Neural cell (in vitro differentiated cells): ENCODE data around the gene EIF2S3B. TPM values are rescaled to one million over a fixed set of nuclear protein-coding genes. Genes with fewer than 3 reads are reported as not detected.

Experiments
- H2AFZ ChIP-seq: fragments of 200-600, 300-800 bp; sonication (generic), shearing (Covaris generic); 2 replicates; pipeline ENCODE4 v1.6.0; 2014; ENCODE audit warnings: low read depth, mild to moderate bottlenecking, antibody characterized with exemption, low read length, moderate library complexity
- H3F3A ChIP-seq: fragments of 200-600 bp; shearing (Covaris generic); 2 replicates; pipeline ENCODE4 v1.6.1; 2016; ENCODE audit warnings: mild to moderate bottlenecking, moderate library complexity, mixed read lengths, antibody characterized with exemption, low read length; ENCODE audit not compliant: insufficient read depth, poor library complexity, severe bottlenecking
- H3K27ac ChIP-seq: fragments of 200-600, 300-800 bp; sonication (generic), shearing (Covaris generic); 2 replicates; pipeline ENCODE4 v1.5.1; 2014; ENCODE audit warnings: mild to moderate bottlenecking, low read length, moderate library complexity
- H3K27me3 ChIP-seq: fragments of 300-800, 200-600 bp; sonication (generic), shearing (Covaris generic); 2 replicates; pipeline ENCODE4 v1.6.0; 2014; ENCODE audit warnings: mild to moderate bottlenecking, low read depth, low read length, moderate library complexity; ENCODE audit not compliant: insufficient read depth
- H3K36me3 ChIP-seq: fragments of 300-800, 200-600 bp; sonication (generic), shearing (Covaris generic); 2 replicates; pipeline ENCODE4 v1.5.1; 2014; ENCODE audit warnings: mild to moderate bottlenecking, antibody characterized with exemption, low read length, moderate library complexity; ENCODE audit not compliant: insufficient read depth
- H3K4me2 ChIP-seq: fragments of 300-800, 200-600 bp; sonication (generic), shearing (Covaris generic); 2 replicates; pipeline ENCODE4 v1.6.0; 2014; ENCODE audit warnings: mild to moderate bottlenecking, low read length
- H3K4me3 ChIP-seq: fragments of 300-800, 200-600 bp; sonication (generic), shearing (Covaris generic); 2 replicates; pipeline ENCODE4 v1.5.1; 2014; ENCODE audit warnings: mild to moderate bottlenecking, low read length, moderate library complexity
- H3K79me2 ChIP-seq: fragments of 200-600 bp; shearing (Covaris generic); replicated peaks from 2 replicates; pipeline ENCODE4 v1.6.0; 2014; ENCODE audit warnings: mild to moderate bottlenecking, low read length, moderate library complexity; ENCODE audit not compliant: insufficient read depth
- H3K9ac ChIP-seq: fragments of 300-800, 200-600 bp; sonication (generic), shearing (Covaris generic); 2 replicates; pipeline ENCODE4 v1.6.1; 2016; ENCODE audit warnings: mild to moderate bottlenecking, low read length, mixed read lengths
- H3K9me2 ChIP-seq: fragments of 200-600 bp; shearing (Covaris generic); 2 replicates; pipeline ENCODE4 v1.6.1; 2016; ENCODE audit warnings: mild to moderate bottlenecking, low read length, mixed read lengths; ENCODE audit not compliant: insufficient read depth
- H3K9me3 ChIP-seq: fragments of 200-600, 300-800 bp; sonication (generic), shearing (Covaris generic); 2 replicates; pipeline ENCODE4 v1.6.1; 2016; ENCODE audit warnings: mild to moderate bottlenecking, mixed run types, low read length, moderate library complexity, mixed read lengths
- H4K20me1 ChIP-seq: fragments of 200-600 bp; shearing (Covaris generic); 2 replicates; pipeline ENCODE4 v1.6.1; 2016; ENCODE audit warnings: mild to moderate bottlenecking, mixed run types; ENCODE audit not compliant: insufficient read depth
- EP300 ChIP-seq: fragments of 450-650 bp; conservative IDR thresholded peaks from 2 replicates; pipeline ENCODE4 v1.6.1; 2014; ENCODE audit warnings: antibody characterized with exemption, mild to moderate bottlenecking, moderate library complexity; ENCODE audit not compliant: poor library complexity, severe bottlenecking
- EZH2 ChIP-seq: fragments of 200-600, 300-800 bp; shearing (Covaris generic), sonication (generic); IDR thresholded peaks from 2 replicates; pipeline ENCODE4 v1.6.1; 2014; ENCODE audit warnings: antibody characterized with exemption, low read length, borderline replicate concordance, mild to moderate bottlenecking; ENCODE audit not compliant: insufficient read depth, poor library complexity, severe bottlenecking
- MXI1 ChIP-seq: fragments of 450-650 bp; conservative IDR thresholded peaks from 2 replicates; pipeline ENCODE4 v1.6.1; 2014; ENCODE audit warnings: antibody characterized with exemption, mild to moderate bottlenecking; ENCODE audit not compliant: poor library complexity, severe bottlenecking
- POLR2AphosphoS5 ChIP-seq: IDR thresholded peaks from 2 replicates; pipeline ENCODE4 v1.6.1; 2012
- RAD21 ChIP-seq: fragments of 450-650 bp; conservative IDR thresholded peaks from 2 replicates; pipeline ENCODE4 v1.6.1; 2014; ENCODE audit warnings: antibody characterized with exemption, mild to moderate bottlenecking, moderate library complexity
- SMC3 ChIP-seq: fragments of 450-650 bp; conservative IDR thresholded peaks from 2 replicates; pipeline ENCODE4 v1.6.1; 2014; ENCODE audit warnings: antibody characterized with exemption, mild to moderate bottlenecking, moderate library complexity; ENCODE audit not compliant: poor library complexity
- TAF1 ChIP-seq: IDR thresholded peaks from 2 replicates; pipeline ENCODE4 v1.6.1; 2012; ENCODE audit warnings: low read depth
- polyA plus RNA-seq: library from polyadenylated mRNA; depleted of rRNA; stranded (reverse); fragments of >200 nt; gene quantifications from 2 replicates; pipeline ENCODE4 v1.2.3, GENCODE V29; 2014
- TF ChIP-seq, protein P1 (sequence below): fragments of 450-650 bp; IDR thresholded peaks from 2 replicates; pipeline ENCODE4 v1.5.1; 2014; ENCODE audit warnings: antibody characterized with exemption, mild to moderate bottlenecking, moderate library complexity; ENCODE audit not compliant: poor library complexity, severe bottlenecking
- TF ChIP-seq, protein P2 (sequence below): IDR thresholded peaks from 2 replicates; pipeline ENCODE4 v1.6.1; 2012; ENCODE audit warnings: borderline replicate concordance

EIF2S3B gene
- polyA plus RNA-seq, 1 donor from 2014 or later: 3.6 TPM

DNA sequence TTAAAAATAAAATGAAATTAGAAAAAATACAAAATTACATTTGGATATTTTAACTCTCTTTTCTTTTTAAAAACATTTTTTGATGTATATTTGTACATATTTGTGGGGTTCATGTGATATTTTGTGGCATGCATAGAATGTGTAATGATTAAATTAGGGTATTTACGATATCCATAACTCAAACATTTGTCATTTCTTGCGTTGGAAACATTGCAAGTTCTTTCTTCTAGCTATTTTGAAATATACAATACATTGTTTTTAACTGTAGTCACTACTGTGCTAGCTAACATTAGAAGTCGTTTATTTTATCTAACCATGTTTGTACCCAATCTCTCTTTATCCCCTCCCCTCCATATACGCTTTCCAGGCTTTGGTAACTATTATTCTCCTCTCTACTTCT is 13.9 kb upstream of the EIF2S3B start:
- no peaks in the 10 kb centered on the region for H3K27me3 ChIP-seq
- H3K27ac ChIP-seq: no peak overlapping the region
- no peaks in the 10 kb centered on the region for H4K20me1 ChIP-seq
- H2AFZ ChIP-seq: no peak overlapping the region
- no peak overlapping the region for H3K9ac ChIP-seq
- no peak overlapping the region for H3K4me2 ChIP-seq
- H3K9me3 ChIP-seq: no peaks in the 10 kb centered on the region
- TF ChIP-seq EP300 (no peak), POLR2AphosphoS5 (no peak), EZH2 (no peak), SMC3 (no peak), TAF1 (no peak)
- TF ChIP-seq, protein P1, sequence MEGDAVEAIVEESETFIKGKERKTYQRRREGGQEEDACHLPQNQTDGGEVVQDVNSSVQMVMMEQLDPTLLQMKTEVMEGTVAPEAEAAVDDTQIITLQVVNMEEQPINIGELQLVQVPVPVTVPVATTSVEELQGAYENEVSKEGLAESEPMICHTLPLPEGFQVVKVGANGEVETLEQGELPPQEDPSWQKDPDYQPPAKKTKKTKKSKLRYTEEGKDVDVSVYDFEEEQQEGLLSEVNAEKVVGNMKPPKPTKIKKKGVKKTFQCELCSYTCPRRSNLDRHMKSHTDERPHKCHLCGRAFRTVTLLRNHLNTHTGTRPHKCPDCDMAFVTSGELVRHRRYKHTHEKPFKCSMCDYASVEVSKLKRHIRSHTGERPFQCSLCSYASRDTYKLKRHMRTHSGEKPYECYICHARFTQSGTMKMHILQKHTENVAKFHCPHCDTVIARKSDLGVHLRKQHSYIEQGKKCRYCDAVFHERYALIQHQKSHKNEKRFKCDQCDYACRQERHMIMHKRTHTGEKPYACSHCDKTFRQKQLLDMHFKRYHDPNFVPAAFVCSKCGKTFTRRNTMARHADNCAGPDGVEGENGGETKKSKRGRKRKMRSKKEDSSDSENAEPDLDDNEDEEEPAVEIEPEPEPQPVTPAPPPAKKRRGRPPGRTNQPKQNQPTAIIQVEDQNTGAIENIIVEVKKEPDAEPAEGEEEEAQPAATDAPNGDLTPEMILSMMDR: no peak
- TF ChIP-seq, protein P2, sequence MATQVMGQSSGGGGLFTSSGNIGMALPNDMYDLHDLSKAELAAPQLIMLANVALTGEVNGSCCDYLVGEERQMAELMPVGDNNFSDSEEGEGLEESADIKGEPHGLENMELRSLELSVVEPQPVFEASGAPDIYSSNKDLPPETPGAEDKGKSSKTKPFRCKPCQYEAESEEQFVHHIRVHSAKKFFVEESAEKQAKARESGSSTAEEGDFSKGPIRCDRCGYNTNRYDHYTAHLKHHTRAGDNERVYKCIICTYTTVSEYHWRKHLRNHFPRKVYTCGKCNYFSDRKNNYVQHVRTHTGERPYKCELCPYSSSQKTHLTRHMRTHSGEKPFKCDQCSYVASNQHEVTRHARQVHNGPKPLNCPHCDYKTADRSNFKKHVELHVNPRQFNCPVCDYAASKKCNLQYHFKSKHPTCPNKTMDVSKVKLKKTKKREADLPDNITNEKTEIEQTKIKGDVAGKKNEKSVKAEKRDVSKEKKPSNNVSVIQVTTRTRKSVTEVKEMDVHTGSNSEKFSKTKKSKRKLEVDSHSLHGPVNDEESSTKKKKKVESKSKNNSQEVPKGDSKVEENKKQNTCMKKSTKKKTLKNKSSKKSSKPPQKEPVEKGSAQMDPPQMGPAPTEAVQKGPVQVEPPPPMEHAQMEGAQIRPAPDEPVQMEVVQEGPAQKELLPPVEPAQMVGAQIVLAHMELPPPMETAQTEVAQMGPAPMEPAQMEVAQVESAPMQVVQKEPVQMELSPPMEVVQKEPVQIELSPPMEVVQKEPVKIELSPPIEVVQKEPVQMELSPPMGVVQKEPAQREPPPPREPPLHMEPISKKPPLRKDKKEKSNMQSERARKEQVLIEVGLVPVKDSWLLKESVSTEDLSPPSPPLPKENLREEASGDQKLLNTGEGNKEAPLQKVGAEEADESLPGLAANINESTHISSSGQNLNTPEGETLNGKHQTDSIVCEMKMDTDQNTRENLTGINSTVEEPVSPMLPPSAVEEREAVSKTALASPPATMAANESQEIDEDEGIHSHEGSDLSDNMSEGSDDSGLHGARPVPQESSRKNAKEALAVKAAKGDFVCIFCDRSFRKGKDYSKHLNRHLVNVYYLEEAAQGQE: no peak
- H3F3A ChIP-seq: no peaks in the 10 kb centered on the region
- no peak overlapping the region for H3K4me3 ChIP-seq
- H3K36me3 ChIP-seq: no peaks in the 10 kb centered on the region
- H3K79me2 ChIP-seq: no peaks in the 10 kb centered on the region
- no peaks in the 10 kb centered on the region for H3K9me2 ChIP-seq

DNA sequence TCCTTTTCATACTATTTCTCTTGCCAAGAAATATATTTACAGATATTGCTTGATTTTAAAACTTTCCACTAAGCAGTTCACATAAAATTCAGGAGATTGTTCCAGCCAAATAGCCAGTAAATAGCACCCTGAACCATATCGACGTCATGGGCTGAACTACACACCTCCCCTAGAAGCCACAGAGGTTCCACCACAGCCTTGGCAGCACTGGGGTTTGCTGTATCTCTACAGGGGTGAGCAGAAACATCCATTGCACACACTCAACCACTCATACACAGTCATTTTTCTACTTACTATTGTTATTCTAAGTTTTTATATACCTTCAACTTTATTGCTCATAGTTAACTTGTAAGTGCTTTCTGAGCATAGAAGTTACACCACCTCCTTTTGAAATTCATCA is 8.1 kb upstream of the EIF2S3B start:
- H3K27me3 ChIP-seq: no peaks in the 10 kb centered on the region
- no peak overlapping the region for H2AFZ ChIP-seq
- H3K79me2 ChIP-seq: no peaks in the 10 kb centered on the region
- no peak overlapping the region for H3K4me3 ChIP-seq
- H3K9me3 ChIP-seq: no peaks in the 10 kb centered on the region
- H3K9ac ChIP-seq: no peak overlapping the region
- H4K20me1 ChIP-seq: no peaks in the 10 kb centered on the region
- H3K4me2 ChIP-seq: no peak overlapping the region
- H3K36me3 ChIP-seq: no peaks in the 10 kb centered on the region
- TF ChIP-seq MXI1 (no peak), POLR2AphosphoS5 (no peak), EZH2 (no peak), RAD21 (no peak), TAF1 (no peak), EP300 (no peak), SMC3 (no peak)
- TF ChIP-seq, protein P2: no peak
- TF ChIP-seq, protein P1: no peak
- no peaks in the 10 kb centered on the region for H3F3A ChIP-seq
- H3K9me2 ChIP-seq: no peaks in the 10 kb centered on the region
- no peak overlapping the region for H3K27ac ChIP-seq
